HL-60 (cell line): ENCODE measurements around the gene SMAD5.

Experiments used
- DNase-seq, 2 experiments: peaks; one replicate each; pipeline ENCODE4 v3.0.0-alpha.2; 2010 to 2020; ENCODE audit warnings: low read depth in 1 of 2, low spot score in 1 of 2
- H3K27ac ChIP-seq: fragments of 250-450 bp; sonication (Bioruptor Pico); replicated peaks from 2 replicates; pipeline ENCODE4 v1.5.1; 2020; ENCODE audit warnings: mild to moderate bottlenecking, moderate library complexity
- H3K27me3 ChIP-seq: fragments of 250-450 bp; sonication (Bioruptor Pico); 2 replicates; pipeline ENCODE4 v1.5.1; 2021; ENCODE audit warnings: mild to moderate bottlenecking, moderate library complexity; ENCODE audit not compliant: insufficient read depth, poor library complexity, severe bottlenecking
- H3K4me3 ChIP-seq: replicated peaks from 2 replicates; pipeline ENCODE4 v1.5.1; 2011; ENCODE audit warnings: mild to moderate bottlenecking, control low read depth, low read length; ENCODE audit not compliant: insufficient read depth
- GABPA ChIP-seq: IDR thresholded peaks from 2 replicates; pipeline ENCODE4 v1.6.1; 2012; ENCODE audit warnings: low read depth
- POLR2AphosphoS5 ChIP-seq: IDR thresholded peaks from 2 replicates; pipeline ENCODE4 v1.6.1; 2012; ENCODE audit warnings: low read depth
- SPI1 ChIP-seq: IDR thresholded peaks from 2 replicates; pipeline ENCODE4 v1.6.1; 2012; ENCODE audit warnings: low read depth, mild to moderate bottlenecking, borderline replicate concordance
- TF ChIP-seq, protein P1 (sequence below): IDR thresholded peaks from one replicate; pipeline ENCODE4 v1.5.1; 2011; ENCODE audit warnings: low read length, control low read depth, inconsistent platforms; ENCODE audit not compliant: insufficient read depth
- TF ChIP-seq, protein P2 (sequence below): IDR thresholded peaks from 2 replicates; pipeline ENCODE4 v1.6.1; 2012; ENCODE audit warnings: low read depth; ENCODE audit not compliant: insufficient replicate concordance

SMAD5 gene

DNA sequence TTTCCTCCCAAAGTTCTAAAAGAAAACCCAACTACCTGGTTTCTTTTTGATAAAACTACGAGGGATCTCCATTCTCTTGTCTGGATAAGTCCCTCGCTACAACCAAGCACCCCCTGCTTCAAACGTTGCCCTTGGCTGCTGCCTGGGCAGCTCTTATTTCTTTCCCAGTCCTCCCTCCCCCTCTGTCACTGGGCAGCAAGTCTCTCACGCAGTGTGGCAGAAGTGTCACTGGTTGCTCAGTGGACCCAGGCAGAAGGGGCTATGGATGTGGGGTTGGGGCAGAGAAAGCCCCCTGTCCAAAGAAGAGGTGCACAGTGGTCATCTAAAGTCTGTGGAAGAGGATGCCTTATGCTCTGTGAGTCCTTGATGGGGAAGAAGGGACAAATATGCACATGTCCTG is 67.5 kb downstream of the SMAD5 start:
- Histone ChIP-seq H3K27me3 (no peaks in the 10 kb centered on the region), H3K4me3 (no peak overlapping the region), H3K27ac (no peak overlapping the region)
- DNase-seq = no peak
- no peak for TF ChIP-seq SPI1
- TF ChIP-seq GABPA = no peak
- TF ChIP-seq, protein P1, sequence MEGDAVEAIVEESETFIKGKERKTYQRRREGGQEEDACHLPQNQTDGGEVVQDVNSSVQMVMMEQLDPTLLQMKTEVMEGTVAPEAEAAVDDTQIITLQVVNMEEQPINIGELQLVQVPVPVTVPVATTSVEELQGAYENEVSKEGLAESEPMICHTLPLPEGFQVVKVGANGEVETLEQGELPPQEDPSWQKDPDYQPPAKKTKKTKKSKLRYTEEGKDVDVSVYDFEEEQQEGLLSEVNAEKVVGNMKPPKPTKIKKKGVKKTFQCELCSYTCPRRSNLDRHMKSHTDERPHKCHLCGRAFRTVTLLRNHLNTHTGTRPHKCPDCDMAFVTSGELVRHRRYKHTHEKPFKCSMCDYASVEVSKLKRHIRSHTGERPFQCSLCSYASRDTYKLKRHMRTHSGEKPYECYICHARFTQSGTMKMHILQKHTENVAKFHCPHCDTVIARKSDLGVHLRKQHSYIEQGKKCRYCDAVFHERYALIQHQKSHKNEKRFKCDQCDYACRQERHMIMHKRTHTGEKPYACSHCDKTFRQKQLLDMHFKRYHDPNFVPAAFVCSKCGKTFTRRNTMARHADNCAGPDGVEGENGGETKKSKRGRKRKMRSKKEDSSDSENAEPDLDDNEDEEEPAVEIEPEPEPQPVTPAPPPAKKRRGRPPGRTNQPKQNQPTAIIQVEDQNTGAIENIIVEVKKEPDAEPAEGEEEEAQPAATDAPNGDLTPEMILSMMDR = no peak
- TF ChIP-seq, protein P2, sequence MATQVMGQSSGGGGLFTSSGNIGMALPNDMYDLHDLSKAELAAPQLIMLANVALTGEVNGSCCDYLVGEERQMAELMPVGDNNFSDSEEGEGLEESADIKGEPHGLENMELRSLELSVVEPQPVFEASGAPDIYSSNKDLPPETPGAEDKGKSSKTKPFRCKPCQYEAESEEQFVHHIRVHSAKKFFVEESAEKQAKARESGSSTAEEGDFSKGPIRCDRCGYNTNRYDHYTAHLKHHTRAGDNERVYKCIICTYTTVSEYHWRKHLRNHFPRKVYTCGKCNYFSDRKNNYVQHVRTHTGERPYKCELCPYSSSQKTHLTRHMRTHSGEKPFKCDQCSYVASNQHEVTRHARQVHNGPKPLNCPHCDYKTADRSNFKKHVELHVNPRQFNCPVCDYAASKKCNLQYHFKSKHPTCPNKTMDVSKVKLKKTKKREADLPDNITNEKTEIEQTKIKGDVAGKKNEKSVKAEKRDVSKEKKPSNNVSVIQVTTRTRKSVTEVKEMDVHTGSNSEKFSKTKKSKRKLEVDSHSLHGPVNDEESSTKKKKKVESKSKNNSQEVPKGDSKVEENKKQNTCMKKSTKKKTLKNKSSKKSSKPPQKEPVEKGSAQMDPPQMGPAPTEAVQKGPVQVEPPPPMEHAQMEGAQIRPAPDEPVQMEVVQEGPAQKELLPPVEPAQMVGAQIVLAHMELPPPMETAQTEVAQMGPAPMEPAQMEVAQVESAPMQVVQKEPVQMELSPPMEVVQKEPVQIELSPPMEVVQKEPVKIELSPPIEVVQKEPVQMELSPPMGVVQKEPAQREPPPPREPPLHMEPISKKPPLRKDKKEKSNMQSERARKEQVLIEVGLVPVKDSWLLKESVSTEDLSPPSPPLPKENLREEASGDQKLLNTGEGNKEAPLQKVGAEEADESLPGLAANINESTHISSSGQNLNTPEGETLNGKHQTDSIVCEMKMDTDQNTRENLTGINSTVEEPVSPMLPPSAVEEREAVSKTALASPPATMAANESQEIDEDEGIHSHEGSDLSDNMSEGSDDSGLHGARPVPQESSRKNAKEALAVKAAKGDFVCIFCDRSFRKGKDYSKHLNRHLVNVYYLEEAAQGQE = no peak
- TF ChIP-seq POLR2AphosphoS5 = no peak

DNA sequence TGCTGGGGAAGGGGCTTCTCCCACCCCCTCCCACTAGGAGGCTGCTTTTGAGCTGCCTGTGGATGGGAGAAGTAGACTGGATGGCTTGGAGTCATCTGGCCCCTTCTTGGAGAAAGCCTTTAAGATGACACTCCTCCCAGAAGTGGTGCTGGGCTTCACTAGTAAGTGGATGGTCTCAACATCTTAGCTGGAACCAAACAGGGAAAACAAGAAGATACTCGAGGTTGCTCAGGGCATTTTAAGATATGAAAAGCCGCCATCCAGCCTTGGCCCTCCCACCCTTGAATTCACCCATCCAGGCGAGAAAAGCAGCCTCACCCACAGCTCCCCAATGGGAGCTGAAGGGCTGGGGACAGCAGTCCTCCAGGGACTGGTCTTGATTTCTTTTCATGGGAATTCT is 68.1 kb downstream of the SMAD5 start:
- H3K27me3 ChIP-seq = no peaks in the 10 kb centered on the region
- no peak overlapping the region for H3K27ac ChIP-seq
- H3K4me3 ChIP-seq = no peak overlapping the region
- DNase-seq = no peak
- TF ChIP-seq, protein P1 = no peak
- no peak for TF ChIP-seq GABPA
- no peak for TF ChIP-seq SPI1
- TF ChIP-seq POLR2AphosphoS5 = no peak
- TF ChIP-seq, protein P2 = no peak

DNA sequence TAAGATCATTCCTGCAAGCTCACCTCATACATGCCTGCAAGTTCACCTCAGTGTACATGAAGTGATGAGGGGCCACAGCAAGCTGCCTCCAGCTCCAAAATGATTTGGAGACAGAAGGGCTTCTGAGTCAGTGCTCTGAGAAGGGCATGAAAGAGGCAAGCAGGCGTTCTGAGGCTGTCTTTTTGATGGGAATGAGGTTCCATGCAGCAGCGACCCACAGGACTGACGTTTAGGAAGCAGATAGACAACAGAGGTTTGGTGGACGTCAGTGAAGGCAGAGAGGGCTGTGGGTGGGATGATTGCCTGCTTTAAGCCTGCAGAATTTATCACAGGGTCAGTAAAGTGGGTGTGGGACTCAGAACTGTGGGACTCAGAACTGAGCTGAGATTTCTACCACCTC is 69.2 kb downstream of the SMAD5 start:
- H3K4me3 ChIP-seq = no peak overlapping the region
- DNase-seq = no peak
- H3K27me3 ChIP-seq = no peaks in the 10 kb centered on the region
- no peak overlapping the region for H3K27ac ChIP-seq
- TF ChIP-seq, protein P1 = no peak
- no peak for TF ChIP-seq GABPA

DNA sequence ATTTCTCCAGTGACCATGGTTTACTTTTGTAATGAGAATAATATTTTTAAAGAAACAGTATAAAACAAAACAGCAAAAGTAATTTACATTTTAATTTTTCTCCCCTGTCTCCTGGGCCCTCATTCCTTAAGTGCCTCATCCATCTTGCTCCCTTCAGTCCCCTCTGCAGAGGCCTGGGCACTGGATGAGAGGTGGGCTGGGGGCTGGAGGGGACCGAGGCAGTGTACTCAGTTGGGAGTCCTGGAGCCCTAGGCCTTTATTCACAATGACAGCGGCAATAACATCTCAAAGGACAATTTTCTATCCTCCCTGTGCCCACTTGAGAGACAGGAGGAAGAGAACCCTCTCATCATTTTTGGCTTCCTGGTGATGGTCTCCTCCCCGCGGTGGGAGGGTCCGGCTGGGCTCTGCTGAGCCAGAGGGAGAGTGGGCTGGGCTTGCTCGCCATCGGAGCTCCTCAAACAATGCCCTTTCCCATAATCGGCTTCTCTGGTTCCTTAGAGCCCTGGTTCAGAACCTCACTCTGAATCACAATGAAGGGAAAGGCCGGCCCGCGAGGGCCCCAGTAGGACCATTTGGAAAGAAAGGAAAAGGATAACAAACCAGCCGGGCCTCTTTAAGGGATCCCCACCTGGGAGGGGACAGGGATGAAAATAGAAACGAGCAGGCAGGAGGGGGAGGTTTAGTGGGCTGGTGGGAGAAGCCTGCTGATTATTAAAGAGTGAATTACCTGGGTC is 70.0 kb downstream of the SMAD5 start:
- H3K4me3 ChIP-seq = no peak overlapping the region
- DNase-seq = no peak
- no peaks in the 10 kb centered on the region for H3K27me3 ChIP-seq
- H3K27ac ChIP-seq = no peak overlapping the region
- TF ChIP-seq, protein P1 = no peak
- TF ChIP-seq POLR2AphosphoS5 = no peak
- no peak for TF ChIP-seq SPI1
- TF ChIP-seq, protein P2 = no peak
- TF ChIP-seq GABPA = no peak
